SU-DHL-6 (cell line): Measurements from ENCODE around the gene KIF21B.

ENCODE experiments used
- H2AFZ ChIP-seq: fragments of 200-600 bp; sonication (generic); 2 replicates; pipeline ENCODE4 v1.6.1; 2014; ENCODE audit warnings: low read depth, mild to moderate bottlenecking, moderate library complexity, mixed read lengths, antibody characterized with exemption, low read length; ENCODE audit not compliant: severe bottlenecking
- H3F3A ChIP-seq: fragments of 200-600 bp; shearing (Covaris generic); 2 replicates; pipeline ENCODE4 v1.6.0; 2016; ENCODE audit warnings: antibody characterized with exemption, mild to moderate bottlenecking; ENCODE audit not compliant: insufficient read depth
- H3K27ac ChIP-seq: fragments of 200-600 bp; sonication (generic); 2 replicates; pipeline ENCODE4 v1.5.1; 2016; ENCODE audit warnings: low read depth, mild to moderate bottlenecking, low read length, moderate library complexity, mixed read lengths
- H3K27me3 ChIP-seq: fragments of 200-600 bp; sonication (generic), shearing (Covaris generic); 2 replicates; pipeline ENCODE4 v1.6.0; 2014; ENCODE audit warnings: mild to moderate bottlenecking, low read length
- H3K36me3 ChIP-seq: fragments of 200-600 bp; sonication (generic); 2 replicates; pipeline ENCODE4 v1.6.1; 2014; ENCODE audit warnings: mild to moderate bottlenecking, low read length, mixed read lengths
- H3K4me2 ChIP-seq: fragments of 300-600, 200-600 bp; shearing (Covaris generic), sonication (generic); 2 replicates; pipeline ENCODE4 v1.6.0; 2014; ENCODE audit warnings: low read length, low read depth, mild to moderate bottlenecking; ENCODE audit not compliant: poor library complexity, severe bottlenecking
- H3K4me3 ChIP-seq: fragments of 200-600 bp; sonication (generic); 2 replicates; pipeline ENCODE4 v1.5.1; 2014; ENCODE audit warnings: antibody characterized with exemption, low read length, mild to moderate bottlenecking, mixed read lengths; ENCODE audit not compliant: insufficient read depth, poor library complexity, severe bottlenecking
- H3K79me2 ChIP-seq: fragments of 200-600 bp; sonication (generic); 2 replicates; pipeline ENCODE4 v1.6.1; 2014; ENCODE audit warnings: mild to moderate bottlenecking, low read length, moderate library complexity; ENCODE audit not compliant: insufficient read depth
- H3K9ac ChIP-seq: fragments of 200-600 bp; sonication (generic); 2 replicates; pipeline ENCODE4 v1.7.0; 2014; ENCODE audit warnings: mild to moderate bottlenecking, low read length
- H3K9me2 ChIP-seq: fragments of 200-600 bp; sonication (generic); replicated peaks from 2 replicates; pipeline ENCODE4 v1.6.1; 2014; ENCODE audit warnings: low read length; ENCODE audit not compliant: insufficient read depth
- H3K9me3 ChIP-seq: fragments of 200-600 bp; sonication (generic); 2 replicates; pipeline ENCODE4 v1.6.1; 2014; ENCODE audit warnings: low read length, mixed read lengths; ENCODE audit not compliant: insufficient read depth
- H4K20me1 ChIP-seq: fragments of 200-600 bp; sonication (generic); 2 replicates; pipeline ENCODE4 v1.6.1; 2014; ENCODE audit warnings: low read depth, mild to moderate bottlenecking, antibody characterized with exemption, low read length, moderate library complexity, mixed read lengths
- CTCF ChIP-seq: fragments of 200-600 bp; sonication (generic); IDR thresholded peaks from one replicate; pipeline ENCODE4 v1.5.1; 2017; ENCODE audit warnings: antibody characterized with exemption, mild to moderate bottlenecking, low read length, moderate library complexity; ENCODE audit not compliant: insufficient read depth, poor library complexity, severe bottlenecking
- EZH2phosphoT487 ChIP-seq: fragments of 200-600 bp; sonication (generic), shearing (Covaris generic); conservative IDR thresholded peaks from 2 replicates; pipeline ENCODE4 v1.6.1; 2018; ENCODE audit warnings: mild to moderate bottlenecking, antibody characterized with exemption, low read length, moderate library complexity, mixed read lengths

Gene KIF21B

GRCh38 chr1:201059401-201059800 is 35.9 kb upstream of the KIF21B start:
- TF ChIP-seq CTCF (no peak), EZH2phosphoT487 (no peak)
- Histone ChIP-seq H3K9ac (no peak overlapping the region), H3K9me2 (no peaks in the 10 kb centered on the region), H3K36me3 (no peaks in the 10 kb centered on the region), H3K9me3 (no peaks in the 10 kb centered on the region), H3K4me3 (no peak overlapping the region), H3K27me3 (no peaks in the 10 kb centered on the region), H4K20me1 (no peaks in the 10 kb centered on the region), H2AFZ (no peak overlapping the region), H3K4me2 (no peak overlapping the region), H3F3A (no peaks in the 10 kb centered on the region), H3K79me2 (no peaks in the 10 kb centered on the region), H3K27ac (no peak overlapping the region)

GRCh38 chr1:201054091-201054543 is 30.6 kb upstream of the KIF21B start:
- Histone ChIP-seq H3K9me2 (no peaks in the 10 kb centered on the region), H3F3A (no peaks in the 10 kb centered on the region), H4K20me1 (no peaks in the 10 kb centered on the region), H3K4me2 (no peak overlapping the region), H3K27me3 (no peaks in the 10 kb centered on the region), H3K9me3 (no peaks in the 10 kb centered on the region), H3K9ac (no peak overlapping the region), H2AFZ (no peak overlapping the region), H3K27ac (no peak overlapping the region), H3K4me3 (no peak overlapping the region), H3K36me3 (no peaks in the 10 kb centered on the region), H3K79me2 (no peaks in the 10 kb centered on the region)
- no peak for TF ChIP-seq EZH2phosphoT487
- TF ChIP-seq CTCF, result no peak

- no peaks in the 10 kb centered on the region for H3K9me3 ChIP-seq
- H3K27ac ChIP-seq, result no peak overlapping the region
- H3K4me2 ChIP-seq, result no peak overlapping the region
- H3K9me2 ChIP-seq, result no peaks in the 10 kb centered on the region
- H3K27me3 ChIP-seq, result no peaks in the 10 kb centered on the region
- H4K20me1 ChIP-seq, result no peaks in the 10 kb centered on the region
- no peaks in the 10 kb centered on the region for H3F3A ChIP-seq
- H3K36me3 ChIP-seq, result no peaks in the 10 kb centered on the region
- no peak overlapping the region for H2AFZ ChIP-seq
- no peak overlapping the region for H3K9ac ChIP-seq
- no peak overlapping the region for H3K4me3 ChIP-seq
- no peaks in the 10 kb centered on the region for H3K79me2 ChIP-seq
- TF ChIP-seq EZH2phosphoT487 (no peak), CTCF (no peak)
Measured at GRCh38 chr1:201053155-201053860, 29.8 kb upstream of the KIF21B start.
